Upper lobe of left lung (tissue), 4 donors: Measurements from ENCODE around the gene CLDN14.

ENCODE experiments used
- CTCF ChIP-seq, 6 experiments: fragments of 450-650 bp in 4 of 6; fragments of 200-600 bp in 2 of 6; sonication (generic) in 2 of 6; IDR thresholded peaks; one replicate each; pipeline ENCODE4 v1.5.1; 2016 to 2019; ENCODE audit warnings: antibody characterized with exemption in 6 of 6
- EP300 ChIP-seq, 4 donors: sonication (generic); formaldehyde crosslinking; IDR thresholded peaks; one replicate each; pipeline ENCODE4 v1.5.1; 2017; ENCODE audit warnings: antibody characterized with exemption in 4 of 4, control low read depth in 2 of 4
- POLR2A ChIP-seq, 4 donors: fragments of 450-650 bp; IDR thresholded peaks; one replicate each; pipeline ENCODE4 v1.5.1; 2016 to 2017; ENCODE audit warnings: antibody characterized with exemption in 4 of 4, mild to moderate bottlenecking in 2 of 4
- POLR2AphosphoS5 ChIP-seq, 2 donors: sonication (generic); formaldehyde crosslinking; IDR thresholded peaks; one replicate each; pipeline ENCODE4 v1.5.1; 2017; ENCODE audit warnings: antibody characterized with exemption in 2 of 2

GRCh38 chr21:36478941-36479340, 981 bp downstream of the CLDN14 start:
- TF ChIP-seq CTCF (IDR thresholded peaks at IDR 0.05) (no peak), EP300 (IDR thresholded peaks at IDR 0.05) (no peak), POLR2A (IDR thresholded peaks at IDR 0.05) (no peak), POLR2AphosphoS5 (IDR thresholded peaks at IDR 0.05) (no peak)
